Esophagus squamous epithelium (tissue), 4 donors: ENCODE measurements around the gene CLEC20A.

ENCODE experiments used
- POLR2A ChIP-seq, 4 donors: fragments of 450-650 bp; IDR thresholded peaks; one replicate each; pipeline ENCODE4 v1.6.1; 2017; ENCODE audit warnings: antibody characterized with exemption in 4 of 4, mild to moderate bottlenecking in 4 of 4, moderate library complexity in 3 of 4
- TF ChIP-seq, protein P1 (sequence below), 6 experiments: fragments of 450-650 bp in 4 of 6; fragments of 200-600 bp in 2 of 6; sonication (generic) in 2 of 6; IDR thresholded peaks; one replicate each; pipeline ENCODE4 v1.5.1; 2016 to 2019; ENCODE audit warnings: antibody characterized with exemption in 6 of 6, mild to moderate bottlenecking in 4 of 6, moderate library complexity in 4 of 6

DNA sequence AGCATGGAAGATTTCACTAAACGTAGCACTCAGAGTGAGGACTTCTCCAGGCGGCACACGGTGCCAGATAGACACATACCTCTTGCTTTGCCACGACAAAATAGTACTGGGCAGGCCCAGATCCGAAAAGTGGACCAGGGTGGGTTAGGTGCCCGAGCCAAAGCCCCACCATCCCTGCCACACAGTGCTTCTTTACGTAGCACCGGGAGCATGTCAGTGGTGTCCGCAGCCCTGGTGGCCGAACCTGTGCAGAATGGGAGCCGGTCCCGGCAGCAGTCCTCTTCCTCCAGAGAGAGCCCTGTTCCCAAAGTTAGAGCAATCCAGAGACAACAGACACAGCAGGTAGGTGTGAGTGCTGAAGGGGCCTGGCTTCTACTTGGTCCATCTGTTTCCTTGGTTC is 38.6 kb downstream of the CLEC20A start:
- no peak for TF ChIP-seq POLR2A (IDR thresholded peaks at IDR 0.05)
- TF ChIP-seq, protein P1, sequence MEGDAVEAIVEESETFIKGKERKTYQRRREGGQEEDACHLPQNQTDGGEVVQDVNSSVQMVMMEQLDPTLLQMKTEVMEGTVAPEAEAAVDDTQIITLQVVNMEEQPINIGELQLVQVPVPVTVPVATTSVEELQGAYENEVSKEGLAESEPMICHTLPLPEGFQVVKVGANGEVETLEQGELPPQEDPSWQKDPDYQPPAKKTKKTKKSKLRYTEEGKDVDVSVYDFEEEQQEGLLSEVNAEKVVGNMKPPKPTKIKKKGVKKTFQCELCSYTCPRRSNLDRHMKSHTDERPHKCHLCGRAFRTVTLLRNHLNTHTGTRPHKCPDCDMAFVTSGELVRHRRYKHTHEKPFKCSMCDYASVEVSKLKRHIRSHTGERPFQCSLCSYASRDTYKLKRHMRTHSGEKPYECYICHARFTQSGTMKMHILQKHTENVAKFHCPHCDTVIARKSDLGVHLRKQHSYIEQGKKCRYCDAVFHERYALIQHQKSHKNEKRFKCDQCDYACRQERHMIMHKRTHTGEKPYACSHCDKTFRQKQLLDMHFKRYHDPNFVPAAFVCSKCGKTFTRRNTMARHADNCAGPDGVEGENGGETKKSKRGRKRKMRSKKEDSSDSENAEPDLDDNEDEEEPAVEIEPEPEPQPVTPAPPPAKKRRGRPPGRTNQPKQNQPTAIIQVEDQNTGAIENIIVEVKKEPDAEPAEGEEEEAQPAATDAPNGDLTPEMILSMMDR (IDR thresholded peaks at IDR 0.05) = no peak
